ENCODE data around the gene DMD. TPM values are rescaled to one million over a fixed set of nuclear protein-coding genes. Genes with fewer than 3 reads are reported as not detected.

The DMD gene
- total RNA-seq, 1 experiment from 2014 or later, result 6.2 TPM

DNA sequence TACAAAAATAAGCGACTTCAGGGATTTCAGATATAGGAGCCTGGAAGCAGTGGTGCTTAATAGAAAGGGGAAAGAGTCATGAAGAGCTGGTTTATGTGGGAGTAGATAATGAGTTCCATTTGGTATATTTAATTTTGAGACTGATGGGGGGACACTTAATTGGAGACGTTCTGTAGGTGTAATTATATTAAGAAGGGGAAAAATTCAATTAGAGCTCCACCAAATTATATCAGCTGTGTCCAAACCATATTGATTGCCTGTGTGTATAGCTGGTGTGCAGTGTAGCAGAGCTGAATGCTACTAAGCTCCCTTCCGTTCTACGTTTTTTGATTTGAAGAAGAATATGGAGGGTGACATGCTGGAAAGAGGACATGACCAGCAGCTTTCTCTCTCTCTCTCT lies 282.3 kb downstream of the DMD start:
- no peak for DNase-seq (ENCODE audit: low read depth)
- in situ Hi-C loops (cut with HindIII; ENCODE audit: low pct_unique_long_range_greater_than_20kb, low sequenced_read_pairs), result no loop called here

GRCh38 chrX:32896088-32896487 lies 315.3 kb downstream of the DMD start:
- no peak for DNase-seq (ENCODE audit: low read depth)
- in situ Hi-C loops (cut with HindIII; ENCODE audit: low pct_unique_long_range_greater_than_20kb, low sequenced_read_pairs), result no loop called here

- in situ Hi-C loops (cut with HindIII; ENCODE audit: low pct_unique_long_range_greater_than_20kb, low sequenced_read_pairs), result no loop called here
- DNase-seq (ENCODE audit: low read depth), result no peak
Measured at GRCh38 chrX:32894679-32895078, 316.7 kb downstream of the DMD start.

- DNase-seq (ENCODE audit: low read depth), result no peak
- in situ Hi-C loops (cut with HindIII; ENCODE audit: low pct_unique_long_range_greater_than_20kb, low sequenced_read_pairs), result no loop called here
Measured at GRCh38 chrX:32893751-32894150, 317.6 kb downstream of the DMD start.

DNA sequence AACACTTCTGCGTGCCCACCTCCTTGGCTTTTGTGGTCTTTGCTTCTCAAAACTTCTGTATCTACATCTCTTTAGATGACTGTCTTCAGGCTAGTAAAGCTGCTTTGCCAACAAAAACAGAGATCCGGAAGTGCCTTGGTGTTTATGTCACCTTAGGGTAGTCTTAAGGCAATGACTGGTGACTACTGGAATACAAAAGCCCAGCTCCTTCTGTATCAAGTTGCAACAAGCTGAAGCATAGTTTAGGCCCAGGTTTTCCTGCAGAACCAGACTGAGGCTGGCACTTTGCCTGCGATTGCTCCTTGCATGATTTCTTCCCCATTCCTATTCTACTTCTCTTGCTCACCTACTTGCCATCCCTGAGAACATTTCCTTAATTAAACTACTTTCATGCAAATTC lies 333.8 kb downstream of the DMD start:
- peak; percentile 42 for DNase-seq (ENCODE audit: low read depth)
- in situ Hi-C loops (cut with HindIII; ENCODE audit: low pct_unique_long_range_greater_than_20kb, low sequenced_read_pairs), result no loop called here

DNA sequence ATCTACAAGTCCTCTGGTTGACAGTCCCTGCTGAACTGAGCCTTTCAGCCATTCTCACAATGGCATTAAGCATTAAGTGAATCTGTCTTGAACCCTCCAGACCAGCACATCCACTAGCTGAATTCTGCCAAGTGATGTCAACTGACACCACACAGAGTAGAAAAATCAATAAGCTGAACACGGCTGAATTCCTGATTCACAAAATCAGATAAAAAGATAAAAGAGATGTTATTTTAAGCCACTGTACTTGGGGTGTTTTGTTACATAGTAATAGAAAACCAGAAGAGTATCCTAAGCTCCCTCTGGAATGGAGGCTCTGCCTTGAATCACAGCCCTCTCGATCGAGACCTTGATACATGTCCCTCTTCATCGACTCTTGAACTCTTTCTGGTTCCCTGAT lies 336.5 kb downstream of the DMD start:
- in situ Hi-C loops (cut with HindIII; ENCODE audit: low pct_unique_long_range_greater_than_20kb, low sequenced_read_pairs), result no loop called here
- DNase-seq (ENCODE audit: low read depth), result no peak

DNA sequence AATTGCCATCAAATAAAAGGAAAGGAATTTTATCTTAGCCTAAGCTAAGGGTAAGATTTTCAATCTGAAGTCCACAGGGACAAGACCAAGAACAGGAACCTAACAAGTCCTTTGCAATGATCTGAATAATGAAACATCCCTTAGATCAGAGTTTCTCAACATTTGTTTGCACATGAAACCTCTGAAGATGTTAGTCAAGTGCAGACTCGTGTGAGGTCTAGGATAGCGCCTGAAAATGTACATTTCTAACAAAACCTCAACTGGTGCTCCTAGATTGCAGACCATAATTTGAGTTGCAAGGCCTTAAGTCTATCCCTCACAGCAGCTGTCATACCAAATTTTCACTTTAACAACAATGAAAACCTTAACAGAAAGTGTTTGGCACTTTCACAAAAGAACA lies 337.6 kb downstream of the DMD start:
- no peak for DNase-seq (ENCODE audit: low read depth)

DNA sequence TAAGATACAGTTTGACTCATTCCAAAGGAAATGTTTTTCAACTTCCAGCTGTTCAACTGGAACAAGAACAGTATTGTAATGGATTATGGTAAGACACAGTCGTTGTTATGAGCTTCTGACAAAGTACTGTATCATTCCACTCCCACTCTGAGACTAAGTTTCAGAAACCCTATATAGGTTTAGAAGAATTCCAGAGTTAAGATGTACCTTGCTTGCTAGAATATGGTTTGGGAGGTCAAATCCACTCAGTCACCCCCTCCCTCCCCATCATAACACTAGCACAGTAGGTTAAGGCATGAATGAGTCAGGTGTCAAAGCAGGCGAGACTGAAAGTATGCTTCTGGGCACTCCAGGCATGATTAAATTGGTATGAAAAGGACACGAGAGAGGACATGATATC lies 339.7 kb downstream of the DMD start:
- in situ Hi-C loops (cut with HindIII; ENCODE audit: low pct_unique_long_range_greater_than_20kb, low sequenced_read_pairs), result no loop called here
- DNase-seq (ENCODE audit: low read depth), result peak; percentile 15

More for the DNA sequence above, 337.6 kb downstream of the DMD start:
- in situ Hi-C loops (cut with HindIII; ENCODE audit: low pct_unique_long_range_greater_than_20kb, low sequenced_read_pairs), result no loop called here

DNA sequence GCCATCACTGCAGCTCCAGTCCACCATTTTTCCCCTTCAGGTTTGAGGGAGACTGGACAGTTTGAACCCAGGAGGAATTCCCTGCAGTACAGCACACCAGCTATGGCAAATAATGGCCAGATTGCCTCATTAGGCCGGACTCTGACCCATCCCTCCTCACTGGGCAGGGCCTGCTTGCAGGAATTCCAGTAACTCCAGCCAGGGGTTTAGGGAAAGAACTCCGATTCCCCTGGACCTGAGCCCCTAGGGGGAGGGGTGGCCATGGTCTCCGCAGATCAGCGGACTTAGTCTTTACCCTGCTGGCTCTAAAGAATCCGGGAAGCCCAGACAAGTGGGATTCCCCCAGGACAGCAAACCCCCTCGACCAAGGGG lies 342.8 kb downstream of the DMD start:
- DNase-seq (ENCODE audit: low read depth), result no peak
- in situ Hi-C loops (cut with HindIII; ENCODE audit: low pct_unique_long_range_greater_than_20kb, low sequenced_read_pairs), result no loop called here

DNA sequence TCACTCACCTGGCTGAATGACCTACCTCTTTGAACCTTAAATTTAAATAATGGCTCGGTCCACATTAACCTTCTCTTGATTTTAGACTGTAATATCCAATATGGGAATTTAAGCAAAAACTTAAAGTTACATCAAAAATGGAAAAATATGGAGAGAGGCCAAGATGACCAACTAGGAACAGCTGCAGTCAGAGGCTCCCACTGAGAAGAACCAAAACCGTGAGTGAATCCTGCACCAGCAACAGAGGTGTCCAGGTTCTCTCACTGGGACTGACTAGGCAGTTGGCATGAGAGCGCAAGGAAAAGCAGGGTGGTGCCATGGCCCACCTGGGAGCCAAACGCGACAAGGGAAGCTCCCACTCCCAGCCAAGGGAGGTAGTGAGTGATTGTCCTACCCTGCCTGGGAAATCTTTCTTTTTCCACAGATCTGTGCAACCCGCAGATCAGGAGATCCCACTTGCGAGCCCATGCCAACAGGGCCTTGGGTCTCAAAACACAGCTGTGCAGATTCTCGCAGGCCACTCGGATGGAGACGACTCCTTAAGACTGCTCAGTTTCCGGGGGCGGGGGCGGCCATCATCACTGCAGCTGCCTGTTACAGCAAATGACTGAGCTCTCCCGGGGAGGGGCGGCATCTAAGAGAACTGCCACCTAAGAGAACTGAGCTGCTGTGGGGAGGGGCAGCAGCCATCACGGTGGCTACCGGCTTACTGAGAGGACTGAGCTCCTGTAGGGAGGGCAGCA lies 343.4 kb downstream of the DMD start:
- in situ Hi-C loops (cut with HindIII; ENCODE audit: low pct_unique_long_range_greater_than_20kb, low sequenced_read_pairs), result no loop called here
- DNase-seq (ENCODE audit: low read depth), result no peak

GRCh38 chrX:32852203-32852602 lies 359.1 kb downstream of the DMD start:
- in situ Hi-C loops (cut with HindIII; ENCODE audit: low pct_unique_long_range_greater_than_20kb, low sequenced_read_pairs), result no loop called here
- DNase-seq (ENCODE audit: low read depth), result no peak

GRCh38 chrX:32851556-32851955 lies 359.8 kb downstream of the DMD start:
- in situ Hi-C loops (cut with HindIII; ENCODE audit: low pct_unique_long_range_greater_than_20kb, low sequenced_read_pairs), result no loop called here
- DNase-seq (ENCODE audit: low read depth), result no peak

DNA sequence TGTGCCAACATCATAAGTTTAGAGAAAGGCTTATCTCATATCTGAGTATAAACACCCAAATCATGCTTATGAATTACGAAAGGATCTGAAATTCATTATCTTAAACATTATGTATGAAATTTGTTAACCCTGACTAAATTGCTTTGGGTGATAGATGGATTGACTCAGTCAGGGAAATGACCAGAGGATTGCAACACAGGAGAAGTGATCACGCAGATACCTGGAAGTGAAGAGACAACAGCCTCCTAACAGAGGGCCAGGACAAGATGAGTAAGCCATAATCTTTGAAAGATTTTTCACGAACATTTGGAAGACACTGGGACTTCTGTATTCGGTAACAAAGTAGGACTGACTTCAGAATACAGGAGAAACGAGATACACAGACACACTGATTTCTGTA lies 363.4 kb downstream of the DMD start:
- in situ Hi-C loops (cut with HindIII; ENCODE audit: low pct_unique_long_range_greater_than_20kb, low sequenced_read_pairs), result no loop called here
- no peak for DNase-seq (ENCODE audit: low read depth)

DNA sequence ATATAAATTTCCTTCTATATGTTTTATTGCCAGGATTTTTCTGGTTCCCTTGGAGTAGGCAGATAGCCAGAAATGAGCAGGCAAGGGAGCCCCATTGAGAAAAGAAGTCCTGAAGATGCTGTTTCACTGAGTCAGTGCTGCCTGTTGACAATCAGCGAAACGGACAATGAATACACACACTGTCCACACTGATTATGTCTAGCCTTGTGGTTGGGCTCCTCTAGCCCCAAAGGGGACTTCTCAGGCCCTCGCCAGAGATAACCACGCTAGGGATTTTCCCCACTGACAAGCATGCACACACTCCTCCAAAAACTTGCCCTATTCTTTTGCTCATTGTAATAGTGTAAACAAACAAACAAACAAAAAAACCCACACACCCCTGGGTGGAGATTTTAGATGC lies 369.3 kb downstream of the DMD start:
- DNase-seq (ENCODE audit: low read depth), result no peak
- in situ Hi-C loops (cut with HindIII; ENCODE audit: low pct_unique_long_range_greater_than_20kb, low sequenced_read_pairs), result no loop called here

- in situ Hi-C loops (cut with HindIII; ENCODE audit: low pct_unique_long_range_greater_than_20kb, low sequenced_read_pairs), result no loop called here
- no peak for DNase-seq (ENCODE audit: low read depth)
Measured at GRCh38 chrX:32839781-32840180, 371.6 kb downstream of the DMD start.

GRCh38 chrX:32825009-32825408 lies 386.3 kb downstream of the DMD start:
- in situ Hi-C loops (cut with HindIII; ENCODE audit: low pct_unique_long_range_greater_than_20kb, low sequenced_read_pairs), result no loop called here
- no peak for DNase-seq (ENCODE audit: low read depth)

- no peak for DNase-seq (ENCODE audit: low read depth)
- in situ Hi-C loops (cut with HindIII; ENCODE audit: low pct_unique_long_range_greater_than_20kb, low sequenced_read_pairs), result no loop called here
Measured at GRCh38 chrX:32804034-32804433, 407.3 kb downstream of the DMD start.

DNA sequence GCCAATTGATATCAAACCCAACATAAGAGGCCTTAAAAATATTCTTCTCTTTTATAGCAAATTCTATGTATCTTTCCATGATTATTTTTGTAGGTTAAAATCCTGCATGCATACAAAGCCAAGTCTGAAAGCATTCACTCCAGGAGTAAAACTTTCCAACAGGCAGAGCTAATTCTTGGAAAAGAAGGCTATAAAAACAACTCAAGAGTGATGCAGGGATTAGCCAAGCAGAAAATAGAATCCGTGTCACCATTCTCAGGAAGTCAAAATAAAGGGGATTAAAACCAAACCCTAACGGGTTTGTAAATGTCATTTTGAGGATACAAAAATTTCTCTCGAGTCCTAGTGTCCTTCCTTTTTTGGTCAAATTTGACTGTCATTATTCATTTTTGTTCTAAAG lies 412.4 kb downstream of the DMD start:
- in situ Hi-C loops (cut with HindIII; ENCODE audit: low pct_unique_long_range_greater_than_20kb, low sequenced_read_pairs), result no loop called here
- no peak for DNase-seq (ENCODE audit: low read depth)

DNA sequence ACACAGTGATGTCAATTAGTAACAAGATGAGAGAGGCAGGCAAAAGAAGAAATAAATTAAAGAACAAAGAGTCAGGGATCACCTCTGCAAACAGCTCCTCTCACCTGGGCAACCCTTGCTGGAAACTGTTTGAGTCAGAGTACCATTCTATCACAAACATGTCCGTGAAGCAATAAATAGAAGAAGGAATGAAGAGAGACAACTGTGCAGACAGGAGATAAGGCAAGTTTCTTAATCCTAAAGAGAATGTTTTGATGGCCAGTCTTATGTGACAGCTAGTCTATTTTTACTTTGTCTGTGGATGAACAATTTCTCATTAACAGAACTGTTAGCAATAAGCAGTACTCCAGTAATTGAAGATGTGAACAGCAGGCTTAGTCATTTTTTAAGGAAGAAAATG lies 422.4 kb downstream of the DMD start:
- no peak for DNase-seq (ENCODE audit: low read depth)
- in situ Hi-C loops (cut with HindIII; ENCODE audit: low pct_unique_long_range_greater_than_20kb, low sequenced_read_pairs), result no loop called here

- DNase-seq (ENCODE audit: low read depth), result no peak
- in situ Hi-C loops (cut with HindIII; ENCODE audit: low pct_unique_long_range_greater_than_20kb, low sequenced_read_pairs), result no loop called here
Measured at GRCh38 chrX:32780109-32780508, 431.2 kb downstream of the DMD start.

- no peak for DNase-seq (ENCODE audit: low read depth)
- in situ Hi-C loops (cut with HindIII; ENCODE audit: low pct_unique_long_range_greater_than_20kb, low sequenced_read_pairs), result no loop called here
Measured at GRCh38 chrX:32778965-32779364, 432.4 kb downstream of the DMD start.

Data from Caki2 (cell line).